ENCODE results near the gene EBNA1BP2. TPM values are rescaled to one million over a fixed set of nuclear protein-coding genes. Genes with fewer than 3 reads are reported as not detected.

The EBNA1BP2 gene
- total RNA-seq, 2 experiments from 2014 or later: 14.8 to 15.1 TPM

- no peak for DNase-seq
- H3K27ac Mint-ChIP-seq: no peak overlapping the region
- H3K36me3 ChIP-seq (ENCODE audit: insufficient read depth, low read length): no peaks in the 10 kb centered on the region
- peaks cover 12 to 21% of the 10 kb centered on the region in 2 experiments for H3K27me3 ChIP-seq (ENCODE audit: control insufficient read depth in 1 of 2, insufficient read depth in 2 of 2, low read length in 2 of 2)
- peaks cover 54% of the 10 kb centered on the region for H3K27me3 Mint-ChIP-seq
- POLR2A ChIA-PET: no interaction called here
- no peaks in the 10 kb centered on the region for H3K4me1 Mint-ChIP-seq (ENCODE audit: low read depth)
- TF ChIP-seq, protein P1, sequence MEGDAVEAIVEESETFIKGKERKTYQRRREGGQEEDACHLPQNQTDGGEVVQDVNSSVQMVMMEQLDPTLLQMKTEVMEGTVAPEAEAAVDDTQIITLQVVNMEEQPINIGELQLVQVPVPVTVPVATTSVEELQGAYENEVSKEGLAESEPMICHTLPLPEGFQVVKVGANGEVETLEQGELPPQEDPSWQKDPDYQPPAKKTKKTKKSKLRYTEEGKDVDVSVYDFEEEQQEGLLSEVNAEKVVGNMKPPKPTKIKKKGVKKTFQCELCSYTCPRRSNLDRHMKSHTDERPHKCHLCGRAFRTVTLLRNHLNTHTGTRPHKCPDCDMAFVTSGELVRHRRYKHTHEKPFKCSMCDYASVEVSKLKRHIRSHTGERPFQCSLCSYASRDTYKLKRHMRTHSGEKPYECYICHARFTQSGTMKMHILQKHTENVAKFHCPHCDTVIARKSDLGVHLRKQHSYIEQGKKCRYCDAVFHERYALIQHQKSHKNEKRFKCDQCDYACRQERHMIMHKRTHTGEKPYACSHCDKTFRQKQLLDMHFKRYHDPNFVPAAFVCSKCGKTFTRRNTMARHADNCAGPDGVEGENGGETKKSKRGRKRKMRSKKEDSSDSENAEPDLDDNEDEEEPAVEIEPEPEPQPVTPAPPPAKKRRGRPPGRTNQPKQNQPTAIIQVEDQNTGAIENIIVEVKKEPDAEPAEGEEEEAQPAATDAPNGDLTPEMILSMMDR (IDR thresholded peaks at IDR 0.05): no peak
- no peak overlapping the region for H3K27ac ChIP-seq (ENCODE audit: low read depth in 1 of 2, low read length in 2 of 2)
- H3K9me3 ChIP-seq (ENCODE audit: control insufficient read depth in 1 of 2, insufficient read depth in 1 of 2, low read length in 2 of 2): no peaks in the 10 kb centered on the region
- H3K4me1 ChIP-seq (ENCODE audit: insufficient read depth, low read length): no peaks in the 10 kb centered on the region
- CTCF ChIA-PET: no interaction called here
- no peak overlapping the region for H3K4me3 ChIP-seq (ENCODE audit: low read length)
- no peaks in the 10 kb centered on the region for H3K9me3 Mint-ChIP-seq
- H3K36me3 Mint-ChIP-seq (ENCODE audit: low read depth): no peaks in the 10 kb centered on the region
- no peak for ATAC-seq (ENCODE audit: poor library complexity)
- intact Hi-C loops (cut with DNase I, micrococcal nuclease): no loop called here
- H3K4me3 Mint-ChIP-seq: no peak overlapping the region
Observed at GRCh38 chr1:43129426-43129825, 42.7 kb downstream of the EBNA1BP2 start.

DNA sequence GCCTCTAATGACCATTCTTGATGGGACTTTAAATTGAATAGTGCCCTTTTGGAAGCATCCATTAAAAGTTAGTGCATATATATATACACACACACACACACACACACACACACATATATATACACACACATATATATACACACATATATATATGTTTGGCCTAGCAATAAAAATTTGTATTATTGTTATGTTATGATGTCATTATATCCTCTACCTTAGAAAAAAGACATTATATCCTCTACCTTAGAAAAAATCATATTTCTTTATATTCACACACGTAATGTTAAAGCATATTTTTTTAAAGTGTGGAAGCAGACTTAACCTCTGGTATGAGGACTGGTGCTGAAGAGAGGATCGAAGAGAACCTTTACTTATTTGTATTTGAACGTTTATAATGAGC is 43.3 kb downstream of the EBNA1BP2 start:
- no peaks in the 10 kb centered on the region for H3K9me3 ChIP-seq (ENCODE audit: control insufficient read depth in 1 of 2, insufficient read depth in 1 of 2, low read length in 2 of 2)
- H3K27ac ChIP-seq (ENCODE audit: low read depth in 1 of 2, low read length in 2 of 2): no peak overlapping the region
- peaks cover 12 to 21% of the 10 kb centered on the region in 2 experiments for H3K27me3 ChIP-seq (ENCODE audit: control insufficient read depth in 1 of 2, insufficient read depth in 2 of 2, low read length in 2 of 2)
- Mint-ChIP-seq H3K4me3 (no peak overlapping the region), H3K9me3 (no peaks in the 10 kb centered on the region), H3K36me3 (ENCODE audit: low read depth) (no peaks in the 10 kb centered on the region), H3K27ac (no peak overlapping the region), H3K27me3 (peaks cover 50% of the 10 kb centered on the region), H3K4me1 (ENCODE audit: low read depth) (no peaks in the 10 kb centered on the region)
- intact Hi-C loops (cut with DNase I, micrococcal nuclease): no loop called here
- TF ChIP-seq, protein P1 (IDR thresholded peaks at IDR 0.05): no peak
- ChIA-PET CTCF (no interaction called here), POLR2A (no interaction called here)
- no peaks in the 10 kb centered on the region for H3K4me1 ChIP-seq (ENCODE audit: insufficient read depth, low read length)
- ATAC-seq (ENCODE audit: poor library complexity) (no peak), DNase-seq (no peak)
- no peaks in the 10 kb centered on the region for H3K36me3 ChIP-seq (ENCODE audit: insufficient read depth, low read length)
- no peak overlapping the region for H3K4me3 ChIP-seq (ENCODE audit: low read length)

- H3K4me1 ChIP-seq (ENCODE audit: insufficient read depth, low read length): no peaks in the 10 kb centered on the region
- no peak for DNase-seq
- POLR2A ChIA-PET: no interaction called here
- no peak overlapping the region for H3K4me3 ChIP-seq (ENCODE audit: low read length)
- H3K36me3 Mint-ChIP-seq (ENCODE audit: low read depth): no peaks in the 10 kb centered on the region
- no peaks in the 10 kb centered on the region for H3K9me3 ChIP-seq (ENCODE audit: control insufficient read depth in 1 of 2, insufficient read depth in 1 of 2, low read length in 2 of 2)
- no peak overlapping the region for H3K4me3 Mint-ChIP-seq
- H3K36me3 ChIP-seq (ENCODE audit: insufficient read depth, low read length): no peaks in the 10 kb centered on the region
- no peaks in the 10 kb centered on the region for H3K9me3 Mint-ChIP-seq
- no peak overlapping the region for H3K27ac Mint-ChIP-seq
- no peak overlapping the region for H3K27ac ChIP-seq (ENCODE audit: low read depth in 1 of 2, low read length in 2 of 2)
- peaks cover 10 to 11% of the 10 kb centered on the region in 2 experiments for H3K27me3 ChIP-seq (ENCODE audit: control insufficient read depth in 1 of 2, insufficient read depth in 2 of 2, low read length in 2 of 2)
- CTCF ChIA-PET: no interaction called here
- no peak for ATAC-seq (ENCODE audit: poor library complexity)
- no peaks in the 10 kb centered on the region for H3K4me1 Mint-ChIP-seq (ENCODE audit: low read depth)
- TF ChIP-seq, protein P1 (IDR thresholded peaks at IDR 0.05): no peak
- intact Hi-C loops (cut with DNase I, micrococcal nuclease): no loop called here
- H3K27me3 Mint-ChIP-seq: peaks cover 39% of the 10 kb centered on the region
Observed at GRCh38 chr1:43123031-43123430, 49.1 kb downstream of the EBNA1BP2 start.
